ENCODE data around the gene ISYNA1.

ISYNA1 gene

DNA sequence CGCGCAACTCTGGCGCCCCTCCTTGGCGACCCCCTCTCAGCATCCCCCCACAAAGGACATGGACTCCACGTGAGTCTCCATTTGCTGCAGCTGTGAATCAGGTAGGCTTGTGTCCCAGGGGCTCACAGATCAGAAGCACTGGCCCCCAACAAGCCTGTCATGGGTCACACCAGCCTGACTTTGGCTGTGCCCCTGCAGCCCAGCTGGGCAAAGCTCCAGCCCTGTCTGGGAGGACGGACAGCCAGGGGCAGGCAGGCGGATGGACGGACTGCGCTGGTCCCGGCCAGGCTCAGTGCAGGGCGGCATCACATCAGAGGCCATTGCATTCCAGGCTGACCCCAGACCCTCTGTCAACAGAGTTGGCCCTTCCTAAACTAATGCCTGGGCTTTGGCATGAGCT lies 28.4 kb upstream of the ISYNA1 start:
- no peak overlapping the region for H3K4me3 ChIP-seq (ENCODE audit: low read depth, low read length)

DNA sequence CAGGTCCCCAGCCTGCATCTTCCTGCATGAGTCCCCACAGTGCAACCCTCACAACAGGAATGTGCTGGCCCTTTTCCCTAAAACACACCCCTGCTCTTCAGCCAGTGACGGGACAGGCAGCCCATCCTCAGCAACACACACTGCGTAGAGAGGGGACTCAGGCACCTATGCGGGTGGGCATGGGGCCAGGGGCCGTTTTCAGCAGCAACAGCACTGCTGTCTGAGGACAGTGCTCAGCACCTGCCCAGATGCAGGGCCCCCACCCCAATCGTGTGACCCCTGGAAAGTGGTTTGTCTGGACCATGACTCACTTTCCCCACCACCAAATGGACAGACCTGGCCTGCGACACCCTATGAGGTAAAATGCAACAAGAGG lies 28.0 kb upstream of the ISYNA1 start:
- H3K4me3 ChIP-seq (ENCODE audit: low read depth, low read length): no peak overlapping the region
- no peak for TF ChIP-seq CTCF (IDR thresholded peaks at IDR 0.05; ENCODE audit: low read depth, low read length)

More for the DNA sequence above, 28.4 kb upstream of the ISYNA1 start:
- TF ChIP-seq CTCF (IDR thresholded peaks at IDR 0.05; ENCODE audit: low read depth, low read length): no peak

- no peak overlapping the region for H3K4me3 ChIP-seq (ENCODE audit: low read depth, low read length)
- no peak for TF ChIP-seq CTCF (IDR thresholded peaks at IDR 0.05; ENCODE audit: low read depth, low read length)
Observed at GRCh38 chr19:18465214-18465963, 27.5 kb upstream of the ISYNA1 start.

DNA sequence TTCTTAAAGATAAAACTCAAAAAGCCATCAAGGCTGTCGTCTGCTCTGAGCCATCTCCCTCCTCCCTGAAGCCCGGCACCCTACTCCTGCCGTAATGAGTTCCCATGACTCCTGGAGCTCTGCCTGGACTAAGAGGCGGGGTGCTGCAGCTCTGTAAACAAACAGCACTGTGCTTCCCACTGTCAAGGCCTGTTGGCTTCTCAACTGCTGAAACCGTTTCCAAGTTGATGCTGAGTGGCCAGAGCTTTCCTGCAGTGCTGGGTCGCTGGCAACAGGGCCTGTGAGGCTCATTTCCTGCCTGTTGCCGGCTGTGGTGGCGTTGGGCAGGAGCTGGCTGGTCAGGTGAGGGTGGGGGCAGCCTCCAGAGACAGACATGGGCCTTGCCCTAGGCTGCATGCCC lies 26.7 kb upstream of the ISYNA1 start:
- no peak overlapping the region for H3K4me3 ChIP-seq (ENCODE audit: low read depth, low read length)
- TF ChIP-seq CTCF (IDR thresholded peaks at IDR 0.05; ENCODE audit: low read depth, low read length): no peak

DNA sequence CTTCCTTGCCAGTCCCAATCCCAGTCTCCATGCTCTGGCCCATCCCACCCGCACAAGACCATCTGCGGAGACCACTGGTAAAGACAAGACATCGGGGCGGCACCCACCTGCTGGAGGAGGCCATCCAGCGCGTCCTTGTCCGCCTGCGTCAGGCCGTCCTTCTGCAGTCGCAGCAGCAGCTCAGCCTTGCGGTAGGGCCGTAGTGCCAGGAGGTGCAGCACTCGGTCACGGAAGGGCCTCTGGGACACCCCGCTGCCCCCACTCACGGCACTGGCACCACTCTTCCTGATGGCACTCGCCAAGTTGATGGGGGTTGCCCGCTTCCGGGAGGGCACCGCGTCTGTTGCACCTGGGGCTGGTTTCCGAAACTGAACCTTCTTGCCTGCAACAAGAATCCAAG lies 23.5 kb upstream of the ISYNA1 start:
- no peak for TF ChIP-seq CTCF (IDR thresholded peaks at IDR 0.05; ENCODE audit: low read depth, low read length)
- H3K4me3 ChIP-seq (ENCODE audit: low read depth, low read length): no peak overlapping the region

DNA sequence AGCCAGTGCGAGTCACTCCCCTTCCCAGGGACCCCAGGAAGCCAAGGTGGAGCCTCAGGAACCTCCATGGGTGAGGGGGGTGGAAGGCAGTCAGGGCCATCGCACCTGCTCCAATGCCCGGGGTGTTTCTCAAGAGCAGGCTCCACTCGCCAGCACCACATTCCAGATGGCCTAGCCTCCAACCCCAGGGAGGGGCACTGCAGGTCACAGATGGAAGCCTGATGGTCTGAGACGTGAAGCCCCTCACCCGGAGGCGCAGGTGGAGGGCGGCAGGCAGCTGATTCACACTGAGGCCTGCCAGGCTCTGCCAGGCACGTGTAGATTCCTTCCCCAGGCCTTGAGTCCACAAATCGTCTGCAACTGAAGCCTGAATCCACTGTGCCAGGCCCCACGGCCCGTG lies 23.0 kb upstream of the ISYNA1 start:
- TF ChIP-seq CTCF (IDR thresholded peaks at IDR 0.05; ENCODE audit: low read depth, low read length): no peak
- no peak overlapping the region for H3K4me3 ChIP-seq (ENCODE audit: low read depth, low read length)

DNA sequence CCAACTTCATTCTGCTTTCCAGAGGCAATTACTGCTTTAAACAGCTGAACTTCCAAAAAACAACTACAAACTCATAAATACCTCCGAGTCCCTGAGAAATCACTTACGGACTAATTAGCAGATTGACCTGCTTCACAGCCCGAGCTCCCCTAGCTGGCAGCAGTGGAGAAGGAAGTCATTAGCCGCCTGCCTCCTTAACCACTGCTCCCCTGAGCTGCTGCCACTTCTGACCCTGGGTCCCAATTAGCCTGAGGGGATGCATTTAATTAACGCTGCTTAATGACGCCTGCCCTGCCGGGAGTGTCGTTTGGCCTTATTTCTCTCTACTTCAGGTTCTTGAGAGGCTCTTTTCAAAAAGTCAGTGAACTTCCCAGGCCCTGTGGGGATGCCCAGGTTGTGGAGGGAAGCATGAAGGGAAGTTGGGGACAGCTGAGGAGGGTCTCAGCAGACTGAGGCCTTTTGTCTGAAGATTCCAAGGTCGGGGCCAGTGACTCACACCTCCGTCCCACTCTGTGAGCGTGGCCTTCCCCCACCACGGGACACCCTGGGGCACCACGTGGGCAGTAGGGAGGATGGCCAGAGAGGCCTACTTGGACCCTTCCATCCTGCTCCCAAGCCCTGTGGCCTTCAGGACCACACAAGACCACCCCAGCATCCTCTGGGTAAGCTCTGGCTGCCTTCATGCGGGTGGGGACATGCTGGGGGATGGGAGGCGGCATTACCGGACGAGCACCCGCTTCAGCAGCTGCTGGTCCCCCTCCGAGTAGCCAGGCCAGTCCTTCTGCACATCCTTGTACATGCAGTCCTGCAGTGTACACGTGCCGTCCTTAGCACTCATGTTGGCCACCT lies 19.8 kb upstream of the ISYNA1 start:
- H3K4me3 ChIP-seq (ENCODE audit: low read depth, low read length): no peak overlapping the region
- no peak for TF ChIP-seq CTCF (IDR thresholded peaks at IDR 0.05; ENCODE audit: low read depth, low read length)

Data from WI38 (cell line).